Measurements from ENCODE around the gene PSMA7.
"Not testable (repeated sequence)": the region's sequence is repeated elsewhere in the genome, so short reads cannot be mapped to it uniquely, and the experiment has no call there.

PSMA7 gene

GRCh38 chr20:62155428-62156253, 12.4 kb upstream of the PSMA7 start:
- Histone ChIP-seq H3K79me2 (ENCODE audit: control insufficient read depth, insufficient read depth, low read length, unreplicated experiment) (peaks cover 66% of the 10 kb centered on the region), H3K4me1 (ENCODE audit: control insufficient read depth, insufficient read depth, low read length, unreplicated experiment) (peaks cover 18% of the 10 kb centered on the region)

GRCh38 chr20:62151835-62152364, 8.7 kb upstream of the PSMA7 start:
- peaks cover 75% of the 10 kb centered on the region for H3K79me2 ChIP-seq (ENCODE audit: control insufficient read depth, insufficient read depth, low read length, unreplicated experiment)
- H2AFZ ChIP-seq (ENCODE audit: low read length, unreplicated experiment) = no peak overlapping the region
- H3K4me1 ChIP-seq (ENCODE audit: control insufficient read depth, insufficient read depth, low read length, unreplicated experiment) = peaks cover 8% of the 10 kb centered on the region
- H3K4me3 ChIP-seq (ENCODE audit: low read depth, low read length) = no peak overlapping the region
- H3K27ac ChIP-seq (ENCODE audit: low read depth, low read length) = no peak overlapping the region
- peaks cover 19% of the 10 kb centered on the region; the same call in 1 of the 2 replicates for H3K36me3 ChIP-seq (ENCODE audit: insufficient read depth, low read length)
- no peaks in the 10 kb centered on the region for H3K27me3 ChIP-seq (ENCODE audit: insufficient read depth, low read length)

More at GRCh38 chr20:62155428-62156253, 12.4 kb upstream of the PSMA7 start:
- Histone ChIP-seq H3K27ac (ENCODE audit: low read depth, low read length) (no peak overlapping the region), H3K36me3 (ENCODE audit: insufficient read depth, low read length) (peaks cover 19% of the 10 kb centered on the region; the same call in 1 of the 2 replicates), H3K4me3 (ENCODE audit: low read depth, low read length) (no peak overlapping the region), H3K27me3 (ENCODE audit: insufficient read depth, low read length) (no peaks in the 10 kb centered on the region), H2AFZ (ENCODE audit: low read length, unreplicated experiment) (no peak overlapping the region)

GRCh38 chr20:62151225-62151624, 8.0 kb upstream of the PSMA7 start:
- H3K4me1 ChIP-seq (ENCODE audit: control insufficient read depth, insufficient read depth, low read length, unreplicated experiment) = peaks cover 8% of the 10 kb centered on the region
- H3K36me3 ChIP-seq (ENCODE audit: insufficient read depth, low read length) = peaks cover 19% of the 10 kb centered on the region; the same call in 1 of the 2 replicates
- H3K27ac ChIP-seq (ENCODE audit: low read depth, low read length) = no peak overlapping the region
- no peaks in the 10 kb centered on the region for H3K27me3 ChIP-seq (ENCODE audit: insufficient read depth, low read length)
- H3K79me2 ChIP-seq (ENCODE audit: control insufficient read depth, insufficient read depth, low read length, unreplicated experiment) = peaks cover 75% of the 10 kb centered on the region
- no peak overlapping the region for H2AFZ ChIP-seq (ENCODE audit: low read length, unreplicated experiment)
- H3K4me3 ChIP-seq (ENCODE audit: low read depth, low read length) = no peak overlapping the region

- H3K79me2 ChIP-seq (ENCODE audit: control insufficient read depth, insufficient read depth, low read length, unreplicated experiment) = peaks cover 81% of the 10 kb centered on the region
- no peaks in the 10 kb centered on the region for H3K27me3 ChIP-seq (ENCODE audit: insufficient read depth, low read length)
- peaks cover 3% of the 10 kb centered on the region for H3K4me1 ChIP-seq (ENCODE audit: control insufficient read depth, insufficient read depth, low read length, unreplicated experiment)
- H3K36me3 ChIP-seq (ENCODE audit: insufficient read depth, low read length) = peaks cover 19% of the 10 kb centered on the region; the same call in 1 of the 2 replicates
- no peak overlapping the region for H3K27ac ChIP-seq (ENCODE audit: low read depth, low read length)
- no peak overlapping the region for H3K4me3 ChIP-seq (ENCODE audit: low read depth, low read length)
- no peak overlapping the region for H2AFZ ChIP-seq (ENCODE audit: low read length, unreplicated experiment)
These were observed 7.0 kb upstream of the PSMA7 start for GRCh38 chr20:62150310-62150575.

GRCh38 chr20:62149532-62150309, 6.5 kb upstream of the PSMA7 start:
- peaks cover 19% of the 10 kb centered on the region; the same call in 1 of the 2 replicates for H3K36me3 ChIP-seq (ENCODE audit: insufficient read depth, low read length)
- H3K27me3 ChIP-seq (ENCODE audit: insufficient read depth, low read length) = no peaks in the 10 kb centered on the region
- H2AFZ ChIP-seq (ENCODE audit: low read length, unreplicated experiment) = no peak overlapping the region
- H3K4me1 ChIP-seq (ENCODE audit: control insufficient read depth, insufficient read depth, low read length, unreplicated experiment) = peaks cover 7% of the 10 kb centered on the region
- H3K27ac ChIP-seq (ENCODE audit: low read depth, low read length) = no peak overlapping the region
- peaks cover 86% of the 10 kb centered on the region for H3K79me2 ChIP-seq (ENCODE audit: control insufficient read depth, insufficient read depth, low read length, unreplicated experiment)
- no peak overlapping the region for H3K4me3 ChIP-seq (ENCODE audit: low read depth, low read length)

GRCh38 chr20:62148908-62149314, 5.7 kb upstream of the PSMA7 start:
- no peaks in the 10 kb centered on the region for H3K27me3 ChIP-seq (ENCODE audit: insufficient read depth, low read length)
- H3K4me1 ChIP-seq (ENCODE audit: control insufficient read depth, insufficient read depth, low read length, unreplicated experiment) = peaks cover 9% of the 10 kb centered on the region
- no peak overlapping the region for H3K4me3 ChIP-seq (ENCODE audit: low read depth, low read length)
- peaks cover 88% of the 10 kb centered on the region for H3K79me2 ChIP-seq (ENCODE audit: control insufficient read depth, insufficient read depth, low read length, unreplicated experiment)
- peaks cover 18% of the 10 kb centered on the region; the same call in 1 of the 2 replicates for H3K36me3 ChIP-seq (ENCODE audit: insufficient read depth, low read length)
- no peak overlapping the region for H3K27ac ChIP-seq (ENCODE audit: low read depth, low read length)
- no peak overlapping the region for H2AFZ ChIP-seq (ENCODE audit: low read length, unreplicated experiment)

GRCh38 chr20:62148383-62148782, 5.2 kb upstream of the PSMA7 start:
- not testable (repeated sequence) for H3K4me3 ChIP-seq (ENCODE audit: low read depth, low read length); H2AFZ ChIP-seq (ENCODE audit: low read length, unreplicated experiment); H3K4me1 ChIP-seq (ENCODE audit: control insufficient read depth, insufficient read depth, low read length, unreplicated experiment); H3K27me3 ChIP-seq (ENCODE audit: insufficient read depth, low read length); H3K27ac ChIP-seq (ENCODE audit: low read depth, low read length)
- peaks cover 85% of the 10 kb centered on the region for H3K79me2 ChIP-seq (ENCODE audit: control insufficient read depth, insufficient read depth, low read length, unreplicated experiment)
- H3K36me3 ChIP-seq (ENCODE audit: insufficient read depth, low read length) = peaks cover 13% of the 10 kb centered on the region; the same call in 1 of the 2 replicates

GRCh38 chr20:62147528-62147927, 4.3 kb upstream of the PSMA7 start:
- no peak overlapping the region for H3K4me3 ChIP-seq (ENCODE audit: low read depth, low read length)
- no peak overlapping the region for H2AFZ ChIP-seq (ENCODE audit: low read length, unreplicated experiment)
- H3K79me2 ChIP-seq (ENCODE audit: control insufficient read depth, insufficient read depth, low read length, unreplicated experiment) = peaks cover 85% of the 10 kb centered on the region
- H3K27ac ChIP-seq (ENCODE audit: low read depth, low read length) = no peak overlapping the region
- H3K36me3 ChIP-seq (ENCODE audit: insufficient read depth, low read length) = peaks cover 5% of the 10 kb centered on the region; the same call in 1 of the 2 replicates
- no peaks in the 10 kb centered on the region for H3K27me3 ChIP-seq (ENCODE audit: insufficient read depth, low read length)
- H3K4me1 ChIP-seq (ENCODE audit: control insufficient read depth, insufficient read depth, low read length, unreplicated experiment) = peaks cover 9% of the 10 kb centered on the region

- Histone ChIP-seq H3K79me2 (ENCODE audit: control insufficient read depth, insufficient read depth, low read length, unreplicated experiment) (peaks cover 85% of the 10 kb centered on the region), H3K36me3 (ENCODE audit: insufficient read depth, low read length) (peaks cover 1% of the 10 kb centered on the region; the same call in 1 of the 2 replicates), H3K4me3 (ENCODE audit: low read depth, low read length) (no peak overlapping the region), H2AFZ (ENCODE audit: low read length, unreplicated experiment) (no peak overlapping the region), H3K27ac (ENCODE audit: low read depth, low read length) (no peak overlapping the region), H3K4me1 (ENCODE audit: control insufficient read depth, insufficient read depth, low read length, unreplicated experiment) (peaks cover 9% of the 10 kb centered on the region), H3K27me3 (ENCODE audit: insufficient read depth, low read length) (no peaks in the 10 kb centered on the region)
These were observed 3.9 kb upstream of the PSMA7 start for GRCh38 chr20:62147125-62147524.

- Histone ChIP-seq H3K79me2 (ENCODE audit: control insufficient read depth, insufficient read depth, low read length, unreplicated experiment) (peaks cover 87% of the 10 kb centered on the region), H3K4me3 (ENCODE audit: low read depth, low read length) (no peak overlapping the region; the same call in 1 of the 2 replicates), H2AFZ (ENCODE audit: low read length, unreplicated experiment) (no peak overlapping the region), H3K4me1 (ENCODE audit: control insufficient read depth, insufficient read depth, low read length, unreplicated experiment) (peaks cover 13% of the 10 kb centered on the region), H3K27ac (ENCODE audit: low read depth, low read length) (no peak overlapping the region), H3K27me3 (ENCODE audit: insufficient read depth, low read length) (no peaks in the 10 kb centered on the region), H3K36me3 (ENCODE audit: insufficient read depth, low read length) (no peaks in the 10 kb centered on the region)
These were observed 3.0 kb upstream of the PSMA7 start for GRCh38 chr20:62146019-62146755.
